B cell (primary cell): Measurements from ENCODE around the gene RPL18. TPM values are rescaled to one million over a fixed set of nuclear protein-coding genes. Genes with fewer than 3 reads are reported as not detected.
A peak's percentile ranks its signal among the peaks of the same experiment; 100 is the strongest.

ENCODE experiments used
- ATAC-seq: fragments of 200-7000 bp; cut with Tn5 transposase; one replicate; pipeline ENCODE4 v1.10.0; 2021; ENCODE audit warnings: low read depth, mild to moderate bottlenecking, moderate number of reproducible peaks, moderate library complexity
- CTCF ChIA-PET: fragments of 350-600 bp; sonication (Branson Sonifier 250); formaldehyde crosslinking; loops from one replicate; lab custom pipeline; 2021; ENCODE audit warnings: antibody characterized with exemption, inconsistent platforms; lab: Charles Lee
- POLR2A ChIA-PET: fragments of 350-600 bp; sonication (Branson Sonifier 250); formaldehyde crosslinking; loops from one replicate; lab custom pipeline; 2021; ENCODE audit warnings: antibody characterized with exemption; lab: Charles Lee
- DNase-seq: peaks from one replicate; pipeline ENCODE4 v3.0.0; 2013
- H2AFZ ChIP-seq: 2 replicates; pipeline ENCODE4 v1.6.1; 2012; ENCODE audit warnings: mild to moderate bottlenecking, low read depth, low read length; ENCODE audit not compliant: insufficient read depth, poor library complexity, severe bottlenecking
- H3K27ac ChIP-seq, 2 donors: 1 replicate in 1 of 2; 2 replicates in 1 of 2; pipeline ENCODE4 v1.5.1; 2012 to 2013; ENCODE audit warnings: low read length in 2 of 2, mild to moderate bottlenecking in 2 of 2, moderate library complexity in 1 of 2
- H3K27me3 ChIP-seq, 4 experiments: fragments of 200-600 bp in 1 of 4; sonication (generic) in 1 of 4; replicated peaks in 1 of 4; 1 replicate in 2 of 4; 2 replicates in 2 of 4; pipeline versions ENCODE4 v1.6.1 to v1.7.0; 2013 to 2016; ENCODE audit warnings: low read length in 3 of 4, mild to moderate bottlenecking in 2 of 4, mixed read lengths in 1 of 4, moderate library complexity in 1 of 4; ENCODE audit not compliant: insufficient read depth in 4 of 4, control insufficient read depth in 3 of 4; ENCODE audit errors: control extremely low read depth in 1 of 4
- H3K36me3 ChIP-seq, 2 experiments: replicated peaks in 1 of 2; 1 replicate in 1 of 2; 2 replicates in 1 of 2; pipeline versions ENCODE4 v1.6.1 to v1.7.1; 2013; ENCODE audit warnings: low read length in 1 of 2; ENCODE audit not compliant: insufficient read depth in 2 of 2, control insufficient read depth in 1 of 2; ENCODE audit errors: control extremely low read depth in 1 of 2, extremely low read depth in 1 of 2
- H3K4me1 ChIP-seq, 2 donors: fragments of 200-600 bp in 1 of 2; sonication (generic) in 1 of 2; 1 replicate in 1 of 2; 2 replicates in 1 of 2; pipeline versions ENCODE4 v1.5.1 to v1.6.1; 2013 to 2017; ENCODE audit warnings: low read length in 2 of 2; ENCODE audit not compliant: control insufficient read depth in 2 of 2, insufficient read depth in 2 of 2
- H3K4me2 ChIP-seq: replicated peaks from 2 replicates; pipeline ENCODE3; 2012; ENCODE audit warnings: mild to moderate bottlenecking, low read depth, low read length; ENCODE audit not compliant: poor library complexity, severe bottlenecking
- H3K4me3 ChIP-seq, 5 experiments: fragments of 200-600 bp in 1 of 5; sonication (generic) in 1 of 5; 1 replicate in 3 of 5; 2 replicates in 2 of 5; pipeline versions ENCODE4 v1.5.1 to v1.7.0; 2011 to 2016; ENCODE audit warnings: low read length in 4 of 5, mild to moderate bottlenecking in 4 of 5, low read depth in 2 of 5, control low read depth in 1 of 5, moderate library complexity in 1 of 5; ENCODE audit not compliant: insufficient read depth in 1 of 5; ENCODE audit errors: control extremely low read depth in 1 of 5, extremely low read depth in 1 of 5
- H3K79me2 ChIP-seq: fragments of 200-600 bp; sonication (generic); one replicate; pipeline ENCODE4 v1.6.0; 2016; ENCODE audit warnings: low read length; ENCODE audit not compliant: control insufficient read depth, insufficient read depth
- H3K9ac ChIP-seq: fragments of 200-600 bp; sonication (generic); 2 replicates; pipeline ENCODE4 v1.6.1; 2017; ENCODE audit warnings: mild to moderate bottlenecking, low read length, moderate library complexity
- H3K9me3 ChIP-seq, 3 donors: one replicate each; pipeline versions ENCODE4 v1.6.1 to v1.7.1; 2013; ENCODE audit warnings: low read length in 2 of 3; ENCODE audit not compliant: control insufficient read depth in 2 of 3, insufficient read depth in 1 of 3; ENCODE audit errors: control extremely low read depth in 1 of 3
- H4K20me1 ChIP-seq: 2 replicates; pipeline ENCODE4 v1.6.0; 2012; ENCODE audit warnings: mild to moderate bottlenecking, low read length; ENCODE audit not compliant: insufficient read depth, control insufficient read depth, poor library complexity, severe bottlenecking
- H3K27ac Mint-ChIP-seq: one replicate; pipeline ENCODE4 v1.8.0; 2021; ENCODE audit warnings: mixed read lengths
- H3K27me3 Mint-ChIP-seq: one replicate; pipeline ENCODE4 v1.8.0; 2021; ENCODE audit warnings: mixed read lengths
- H3K4me1 Mint-ChIP-seq: one replicate; pipeline ENCODE4 v1.8.0; 2021; ENCODE audit warnings: mixed read lengths
- H3K4me3 Mint-ChIP-seq: one replicate; pipeline ENCODE4 v1.8.0; 2021; ENCODE audit warnings: mixed read lengths
- H3K9me3 Mint-ChIP-seq: one replicate; pipeline ENCODE4 v1.8.0; 2022; ENCODE audit warnings: mixed read lengths; ENCODE audit not compliant: insufficient read depth
- CTCF ChIP-seq: fragments of 200-600 bp; IDR thresholded peaks from one replicate; pipeline ENCODE4 v1.8.0; 2022; ENCODE audit warnings: antibody characterized with exemption, mild to moderate bottlenecking
- EZH2 ChIP-seq: IDR thresholded peaks from 2 replicates; pipeline ENCODE4 v1.6.1; 2012; ENCODE audit warnings: borderline replicate concordance, low read depth, mild to moderate bottlenecking, moderate library complexity, low read length; ENCODE audit not compliant: insufficient read depth, poor library complexity, severe bottlenecking
- WGBS: methylation state at CpG from one replicate; pipeline ENCODE4 v1.1.5; 2013; ENCODE audit warnings: missing lambda C conversion rate; ENCODE audit not compliant: insufficient coverage; 5-methylcytosine and 5-hydroxymethylcytosine counted together
- intact Hi-C: fragments of 100-400 bp; cut with micrococcal nuclease; formaldehyde crosslinking; loops from one replicate; pipeline ENCODE4 v1.10.0; 2022
- polyA plus RNA-seq: library from polyadenylated mRNA; depleted of rRNA; stranded (reverse); fragments of >200 nt; gene quantifications from 2 replicates; pipeline ENCODE4 v1.2.3, GENCODE V29; 2012
- total RNA-seq, 2 donors: library from RNA; stranded (reverse); fragments of 120-200 nt in 1 of 2; gene quantifications; 1 replicate in 1 of 2; 2 replicates in 1 of 2; pipeline versions ENCODE4 v1.2.3 to v1.2.4, GENCODE V29; 2013 to 2022

Gene RPL18
- total and polyA plus RNA-seq, 2 donors (not counting 1 experiment from before 2014, with no cell fraction given) = 2,248 to 4,393 TPM

- Mint-ChIP-seq H3K27ac (peak overlapping the region; percentile 100), H3K27me3 (no peaks in the 10 kb centered on the region), H3K4me3 (peak overlapping the region; percentile 96), H3K4me1 (peaks cover 54% of the 10 kb centered on the region), H3K9me3 (peaks cover 4% of the 10 kb centered on the region)
- DNase-seq (peak; percentile 96), ATAC-seq (peak; percentile 25)
- Histone ChIP-seq H3K36me3 (peaks cover 0 to 7% of the 10 kb centered on the region in 2 experiments), H2AFZ (peak overlapping the region; percentile 76), H3K79me2 (peaks cover 55% of the 10 kb centered on the region), H3K4me2 (peak overlapping the region; percentile 80), H4K20me1 (peaks cover 34% of the 10 kb centered on the region), H3K9ac (peak overlapping the region; percentile 71), H3K27me3 (no peaks in the 10 kb centered on the region), H3K9me3 (peaks cover 0 to 5% (median 0%) of the 10 kb centered on the region in 3 donors), H3K4me1 (peaks cover 39% of the 10 kb centered on the region in 2 donors), H3K27ac (peak overlapping the region; percentile 89 to 94), H3K4me3 (peak overlapping the region; percentile 54 to 79 (median 71))
- ChIA-PET POLR2A (interaction anchor here (0.5 to 3.1 kb wide), 13 partner anchors 8 to 479 kb away, joined by 3 to 23 read pairs (median 5); partner anchors contain the start of genes CA11, NUCB1, RPL18 and SPHK2), CTCF (interaction anchor here (0.8 to 2.7 kb wide), 6 partner anchors 8 to 355 kb away, joined by 3 to 12 read pairs (median 3); partner anchors contain the start of genes CA11, GYS1 and RUVBL2)
- WGBS = 8% methylated on average over 15 of the region's 29 CpGs
- TF ChIP-seq CTCF = no peak
- no peak for TF ChIP-seq EZH2
- intact Hi-C loops = loop anchor here (1.0 to 10.0 kb wide), 12 partner anchors 8 to 1366 kb away; partner anchors contain the start of genes C19orf73, CA11, CYTH2 and EMP3
Observed at GRCh38 chr19:48637948-48638830, 19.2 kb upstream of the RPL18 start.
